SK-N-SH (cell line): Measurements from ENCODE around the gene PLIN4. TPM values are rescaled to one million over a fixed set of nuclear protein-coding genes. Genes with fewer than 3 reads are reported as not detected.
A peak's percentile ranks its signal among the peaks of the same experiment; 100 is the strongest.

ENCODE experiments used
- CTCF ChIA-PET: fragments of 300-600, 350-600 bp; formaldehyde crosslinking; extraction: SDS; loops from one replicate; lab custom pipeline; 2021; lab: Yijun Ruan, JAX
- POLR2A ChIA-PET: fragments of 350-600 bp; sonication (Branson Sonifier 250); formaldehyde crosslinking; extraction: SDS; loops from one replicate; lab custom pipeline; 2020; ENCODE audit warnings: antibody characterized with exemption, inconsistent platforms; lab: Yijun Ruan, JAX
- DNase-seq: peaks from one replicate; pipeline ENCODE4 v3.0.0; 2012
- H2AFZ ChIP-seq: fragments of 200-600 bp; sonication (generic); 2 replicates; pipeline ENCODE4 v1.8.1; 2016; ENCODE audit warnings: antibody characterized with exemption, mild to moderate bottlenecking, low read depth
- H3F3A ChIP-seq: fragments of 200-600 bp; sonication (generic); replicated peaks from 2 replicates; pipeline ENCODE3; 2016; ENCODE audit warnings: antibody characterized with exemption, mild to moderate bottlenecking; ENCODE audit not compliant: insufficient read depth
- H3K27ac ChIP-seq, 2 experiments: fragments of 200-500 bp in 1 of 2; fragments of 200-600 bp in 1 of 2; sonication (Bioruptor generic) in 1 of 2; sonication (generic), shearing (Covaris generic) in 1 of 2; 2 replicates each; pipeline versions ENCODE4 v1.5.1 to v1.6.1; 2014 to 2016; ENCODE audit warnings: low read depth in 2 of 2, inconsistent platforms in 1 of 2, low read length in 1 of 2, mild to moderate bottlenecking in 1 of 2, mixed read lengths in 1 of 2
- H3K27me3 ChIP-seq: fragments of 200-600 bp; sonication (generic), shearing (Covaris generic); 2 replicates; pipeline ENCODE4 v1.6.1; 2016; ENCODE audit warnings: mixed run types; ENCODE audit not compliant: insufficient read depth
- H3K36me3 ChIP-seq, 2 experiments: fragments of 200-500 bp in 1 of 2; fragments of 200-600 bp in 1 of 2; sonication (Bioruptor generic) in 1 of 2; sonication (generic) in 1 of 2; replicated peaks in 1 of 2; 2 replicates each; pipeline versions ENCODE3 to v1.5.1; 2014 to 2016; ENCODE audit warnings: low read length in 1 of 2, mild to moderate bottlenecking in 1 of 2; ENCODE audit not compliant: insufficient read depth in 2 of 2, control insufficient read depth in 1 of 2
- H3K4me1 ChIP-seq, 2 experiments: fragments of 200-500 bp in 1 of 2; fragments of 200-600 bp in 1 of 2; sonication (Bioruptor generic) in 1 of 2; sonication (generic), shearing (Covaris generic) in 1 of 2; 2 replicates each; pipeline versions ENCODE4 v1.5.1 to v1.6.1; 2014 to 2016; ENCODE audit warnings: low read depth in 1 of 2, low read length in 1 of 2, mixed run types in 1 of 2; ENCODE audit not compliant: insufficient read depth in 2 of 2, control insufficient read depth in 1 of 2
- H3K4me2 ChIP-seq: fragments of 200-600 bp; sonication (generic), shearing (Covaris generic); 2 replicates; pipeline ENCODE4 v1.6.1; 2017; ENCODE audit warnings: mixed run types
- H3K4me3 ChIP-seq, 2 experiments: fragments of 200-500 bp in 1 of 2; fragments of 200-600 bp in 1 of 2; sonication (Bioruptor generic) in 1 of 2; sonication (generic), shearing (Covaris generic) in 1 of 2; 2 replicates each; pipeline versions ENCODE4 v1.5.1 to v1.8.1; 2014 to 2016; ENCODE audit warnings: low read depth in 2 of 2, inconsistent platforms in 1 of 2, low read length in 1 of 2, mild to moderate bottlenecking in 1 of 2, mixed read lengths in 1 of 2, moderate library complexity in 1 of 2
- H3K79me2 ChIP-seq: fragments of 200-600 bp; sonication (generic); 2 replicates; pipeline ENCODE4 v1.8.1; 2017; ENCODE audit warnings: mild to moderate bottlenecking; ENCODE audit not compliant: insufficient read depth
- H3K9ac ChIP-seq: fragments of 200-600 bp; sonication (generic); 2 replicates; pipeline ENCODE4 v1.6.1; 2017; ENCODE audit warnings: mixed run types
- H3K9me2 ChIP-seq: fragments of 200-600 bp; sonication (generic); 2 replicates; pipeline ENCODE4 v1.6.1; 2017; ENCODE audit warnings: mixed run types
- H3K9me3 ChIP-seq: fragments of 200-600 bp; sonication (generic); 2 replicates; pipeline ENCODE4 v1.6.1; 2017; ENCODE audit warnings: mixed run types, mild to moderate bottlenecking, moderate library complexity
- H4K20me1 ChIP-seq: fragments of 200-600 bp; sonication (generic); 2 replicates; pipeline ENCODE4 v1.6.1; 2017; ENCODE audit warnings: mild to moderate bottlenecking, mixed run types; ENCODE audit not compliant: insufficient read depth
- EP300 ChIP-seq, 2 experiments: IDR thresholded peaks; 2 replicates each; pipeline versions ENCODE4 v1.4.0 to v1.6.1; 2012; ENCODE audit warnings: borderline replicate concordance in 1 of 2, low read depth in 1 of 2, low read length in 1 of 2
- FOXJ3 ChIP-seq: sonication (generic); formaldehyde crosslinking; IDR thresholded peaks from 2 replicates; pipeline ENCODE4 v1.5.1; 2020; ENCODE audit warnings: mild to moderate bottlenecking, missing genetic modification reagents
- FOXM1 ChIP-seq: IDR thresholded peaks from 2 replicates; pipeline ENCODE4 v1.4.0; 2012; ENCODE audit warnings: low read depth, mild to moderate bottlenecking
- GATA2 ChIP-seq: sonication (generic); formaldehyde crosslinking; IDR thresholded peaks from 2 replicates; pipeline ENCODE4 v1.5.0; 2020; ENCODE audit warnings: mild to moderate bottlenecking, missing genetic modification reagents
- MEF2A ChIP-seq: IDR thresholded peaks from 2 replicates; pipeline ENCODE4 v1.4.0; 2012; ENCODE audit warnings: low read depth, borderline replicate concordance
- NRF1 ChIP-seq: IDR thresholded peaks from 2 replicates; pipeline ENCODE4 v1.6.1; 2012; ENCODE audit warnings: low read depth, mild to moderate bottlenecking, low read length
- POLR2AphosphoS5 ChIP-seq: IDR thresholded peaks from 2 replicates; pipeline ENCODE4 v1.6.1; 2012; ENCODE audit warnings: low read depth, low read length
- RAD21 ChIP-seq: IDR thresholded peaks from 2 replicates; pipeline ENCODE4 v1.6.1; 2012; ENCODE audit warnings: mild to moderate bottlenecking, low read length
- RCOR1 ChIP-seq: fragments of 150-350 bp; IDR thresholded peaks from 2 replicates; pipeline ENCODE4 v1.6.1; 2017; ENCODE audit warnings: antibody characterized with exemption, low read length
- RXRA ChIP-seq: IDR thresholded peaks from 2 replicates; pipeline ENCODE4 v1.4.0; 2012; ENCODE audit warnings: low read depth, mild to moderate bottlenecking, borderline replicate concordance
- SMC3 ChIP-seq: IDR thresholded peaks from 2 replicates; pipeline ENCODE4 v1.6.1; 2012; ENCODE audit warnings: low read depth, low read length, improper control_type of control experiment
- TAF1 ChIP-seq: IDR thresholded peaks from 2 replicates; pipeline ENCODE4 v1.6.1; 2012; ENCODE audit warnings: low read depth, mild to moderate bottlenecking, low read length, moderate library complexity, borderline replicate concordance
- TCF12 ChIP-seq: IDR thresholded peaks from 2 replicates; pipeline ENCODE4 v1.4.0; 2012
- WGBS: methylation state at CpG from one replicate; pipeline ENCODE4 v1.1.6; 2017; ENCODE audit warnings: low lambda C conversion rate; 5-methylcytosine and 5-hydroxymethylcytosine counted together
- polyA plus RNA-seq, 3 experiments: library from polyadenylated mRNA; depleted of rRNA; stranded (reverse); fragments of >200 nt; gene quantifications; 2 replicates each; pipeline ENCODE4 v1.2.3, GENCODE V29; 2012
- TF ChIP-seq, protein P1 (sequence below): fragments of 200-600 bp; sonication (generic); IDR thresholded peaks from 2 replicates; pipeline ENCODE4 v1.6.1; 2017; ENCODE audit warnings: antibody characterized with exemption, mild to moderate bottlenecking, moderate library complexity
- TF ChIP-seq, protein P2 (sequence below): IDR thresholded peaks from 2 replicates; pipeline ENCODE4; 2012
- TF ChIP-seq, protein P3 (sequence below): IDR thresholded peaks from 2 replicates; pipeline ENCODE4 v1.4.0; 2012; ENCODE audit warnings: low read depth
- TF ChIP-seq, protein P4 (sequence below): IDR thresholded peaks from 2 replicates; pipeline ENCODE4 v1.4.0; 2012; ENCODE audit warnings: low read depth, borderline replicate concordance

Gene PLIN4
- polyA plus RNA-seq, 1 of the 3 experiments (the other 2 are of a cell fraction) = 0.07 TPM

DNA sequence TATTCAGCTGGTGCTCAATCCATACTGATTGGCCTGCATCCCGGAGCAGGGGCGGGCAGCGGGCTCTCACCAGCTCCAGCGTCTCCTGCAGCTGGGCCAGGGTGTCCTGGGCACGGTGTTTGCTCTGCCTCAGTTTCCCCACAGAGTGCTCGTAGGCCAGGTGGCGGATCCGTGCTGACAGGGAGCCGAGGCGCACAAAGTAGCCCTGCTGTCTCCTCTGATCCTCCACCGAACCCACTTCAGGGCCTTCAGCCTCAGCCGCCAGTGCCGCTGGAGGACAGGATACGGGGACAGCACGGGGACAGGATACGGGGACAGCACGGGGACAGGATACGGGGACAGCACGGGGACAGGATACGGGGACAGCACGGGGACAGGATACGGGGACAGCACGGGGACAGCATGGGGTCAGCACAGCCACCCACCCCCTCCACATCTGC is 7.3 kb upstream of the PLIN4 start:
- no peak for DNase-seq
- Histone ChIP-seq H3K4me1 (no peaks in the 10 kb centered on the region), H3K79me2 (no peaks in the 10 kb centered on the region), H3F3A (no peaks in the 10 kb centered on the region), H3K4me2 (no peak overlapping the region), H3K4me3 (no peak overlapping the region), H4K20me1 (no peaks in the 10 kb centered on the region), H3K36me3 (no peaks in the 10 kb centered on the region), H2AFZ (no peak overlapping the region), H3K27ac (no peak overlapping the region), H3K9ac (no peak overlapping the region), H3K27me3 (no peaks in the 10 kb centered on the region), H3K9me3 (no peaks in the 10 kb centered on the region), H3K9me2 (no peaks in the 10 kb centered on the region)
- 66% methylated on average over 16 of the region's 23 CpGs for WGBS
- ChIA-PET CTCF (interaction anchor here (0.6 to 7.2 kb wide), 26 partner anchors 9 to 430 kb away, joined by 3 to 78 read pairs (median 4); partner anchors contain the start of genes LRG1, PLIN5 and SEMA6B), POLR2A (interaction anchor here (0.6 to 0.8 kb wide), 3 partner anchors 10 to 259 kb away, joined by 3 to 4 read pairs (median 4); partner anchors contain the start of gene PLIN5)
- TF ChIP-seq, protein P1, sequence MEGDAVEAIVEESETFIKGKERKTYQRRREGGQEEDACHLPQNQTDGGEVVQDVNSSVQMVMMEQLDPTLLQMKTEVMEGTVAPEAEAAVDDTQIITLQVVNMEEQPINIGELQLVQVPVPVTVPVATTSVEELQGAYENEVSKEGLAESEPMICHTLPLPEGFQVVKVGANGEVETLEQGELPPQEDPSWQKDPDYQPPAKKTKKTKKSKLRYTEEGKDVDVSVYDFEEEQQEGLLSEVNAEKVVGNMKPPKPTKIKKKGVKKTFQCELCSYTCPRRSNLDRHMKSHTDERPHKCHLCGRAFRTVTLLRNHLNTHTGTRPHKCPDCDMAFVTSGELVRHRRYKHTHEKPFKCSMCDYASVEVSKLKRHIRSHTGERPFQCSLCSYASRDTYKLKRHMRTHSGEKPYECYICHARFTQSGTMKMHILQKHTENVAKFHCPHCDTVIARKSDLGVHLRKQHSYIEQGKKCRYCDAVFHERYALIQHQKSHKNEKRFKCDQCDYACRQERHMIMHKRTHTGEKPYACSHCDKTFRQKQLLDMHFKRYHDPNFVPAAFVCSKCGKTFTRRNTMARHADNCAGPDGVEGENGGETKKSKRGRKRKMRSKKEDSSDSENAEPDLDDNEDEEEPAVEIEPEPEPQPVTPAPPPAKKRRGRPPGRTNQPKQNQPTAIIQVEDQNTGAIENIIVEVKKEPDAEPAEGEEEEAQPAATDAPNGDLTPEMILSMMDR = no peak
- no peak for TF ChIP-seq RXRA

DNA sequence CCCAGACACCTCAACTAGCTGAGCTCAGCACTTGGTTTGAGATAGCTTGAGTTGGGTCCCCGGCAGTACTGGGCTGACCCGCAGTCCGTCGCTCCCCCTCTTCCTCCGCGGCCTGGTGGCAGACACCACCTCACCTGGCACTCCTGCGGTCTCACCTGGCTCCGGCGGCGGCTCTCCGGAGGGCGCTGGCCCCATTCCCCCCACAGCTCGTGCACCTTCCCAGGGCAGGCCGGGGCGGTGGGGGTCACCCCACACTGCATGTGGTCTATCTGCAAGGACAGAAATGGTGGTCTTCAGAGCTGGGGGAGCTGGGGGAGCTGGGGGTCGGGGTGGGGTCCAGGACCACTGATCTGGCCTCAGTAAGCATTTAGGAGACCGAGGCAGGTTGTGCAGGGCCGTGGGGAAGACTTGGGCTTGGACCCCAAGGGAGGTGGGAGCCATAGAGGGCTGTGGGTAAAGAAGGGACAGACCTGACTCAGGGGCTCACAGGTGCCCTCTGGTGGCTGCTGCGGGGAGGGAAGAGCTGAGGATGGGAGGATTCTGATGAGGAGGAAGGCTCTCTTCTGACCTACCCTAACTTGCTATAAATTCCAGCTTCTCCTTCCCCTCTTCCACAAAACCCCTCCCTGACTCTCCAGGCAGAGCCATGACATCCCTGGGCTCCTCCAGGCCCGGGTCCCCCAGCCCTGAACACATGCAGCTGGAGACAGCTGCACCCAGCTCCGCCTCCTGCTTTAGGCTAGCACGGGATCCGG is 6.7 kb upstream of the PLIN4 start:
- no peak overlapping the region for H3K27ac ChIP-seq
- H3K36me3 ChIP-seq = no peaks in the 10 kb centered on the region
- no peaks in the 10 kb centered on the region for H3K4me1 ChIP-seq
- 57% methylated on average over 20 of the region's 23 CpGs for WGBS
- POLR2A ChIA-PET = interaction anchor here (0.6 to 0.8 kb wide), 3 partner anchors 10 to 258 kb away, joined by 3 to 4 read pairs (median 4); partner anchors contain the start of gene PLIN5
- no peak overlapping the region for H3K4me2 ChIP-seq
- no peaks in the 10 kb centered on the region for H3K9me2 ChIP-seq
- TF ChIP-seq, protein P2, sequence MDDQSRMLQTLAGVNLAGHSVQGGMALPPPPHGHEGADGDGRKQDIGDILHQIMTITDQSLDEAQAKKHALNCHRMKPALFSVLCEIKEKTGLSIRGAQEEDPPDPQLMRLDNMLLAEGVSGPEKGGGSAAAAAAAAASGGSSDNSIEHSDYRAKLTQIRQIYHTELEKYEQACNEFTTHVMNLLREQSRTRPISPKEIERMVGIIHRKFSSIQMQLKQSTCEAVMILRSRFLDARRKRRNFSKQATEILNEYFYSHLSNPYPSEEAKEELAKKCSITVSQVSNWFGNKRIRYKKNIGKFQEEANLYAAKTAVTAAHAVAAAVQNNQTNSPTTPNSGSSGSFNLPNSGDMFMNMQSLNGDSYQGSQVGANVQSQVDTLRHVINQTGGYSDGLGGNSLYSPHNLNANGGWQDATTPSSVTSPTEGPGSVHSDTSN = no peak
- TF ChIP-seq FOXJ3 (CRISPR knock-in tag) = no peak
- peak; percentile 38 for TF ChIP-seq RAD21
- peak; percentile 42; the same call in 1 of the 2 replicates for TF ChIP-seq SMC3
- TF ChIP-seq FOXM1 = no peak
- TF ChIP-seq RCOR1 = peak; percentile 35; the same call in 1 of the 2 replicates
- no peak for TF ChIP-seq POLR2AphosphoS5
- TF ChIP-seq, protein P3, sequence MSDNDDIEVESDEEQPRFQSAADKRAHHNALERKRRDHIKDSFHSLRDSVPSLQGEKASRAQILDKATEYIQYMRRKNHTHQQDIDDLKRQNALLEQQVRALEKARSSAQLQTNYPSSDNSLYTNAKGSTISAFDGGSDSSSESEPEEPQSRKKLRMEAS = no peak
- TF ChIP-seq GATA2 = no peak
- TF ChIP-seq TAF1 = no peak
- TF ChIP-seq, protein P1 = peak; percentile 67
- no peak for TF ChIP-seq EP300 (IDR thresholded peaks at IDR 0.05; ENCODE audit: borderline replicate concordance in 1 of 2, low read depth in 1 of 2, low read length in 1 of 2)
- TF ChIP-seq, protein P4, sequence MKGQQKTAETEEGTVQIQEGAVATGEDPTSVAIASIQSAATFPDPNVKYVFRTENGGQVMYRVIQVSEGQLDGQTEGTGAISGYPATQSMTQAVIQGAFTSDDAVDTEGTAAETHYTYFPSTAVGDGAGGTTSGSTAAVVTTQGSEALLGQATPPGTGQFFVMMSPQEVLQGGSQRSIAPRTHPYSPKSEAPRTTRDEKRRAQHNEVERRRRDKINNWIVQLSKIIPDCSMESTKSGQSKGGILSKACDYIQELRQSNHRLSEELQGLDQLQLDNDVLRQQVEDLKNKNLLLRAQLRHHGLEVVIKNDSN = no peak
- no peak for TF ChIP-seq MEF2A
- no peak for TF ChIP-seq NRF1
- TF ChIP-seq TCF12 = no peak
- H3K9ac ChIP-seq = no peak overlapping the region
- no peaks in the 10 kb centered on the region for H4K20me1 ChIP-seq
- no peaks in the 10 kb centered on the region for H3F3A ChIP-seq
- H3K4me3 ChIP-seq = no peak overlapping the region
- no peaks in the 10 kb centered on the region for H3K27me3 ChIP-seq
- no peaks in the 10 kb centered on the region for H3K9me3 ChIP-seq
- CTCF ChIA-PET = interaction anchor here (0.6 to 7.2 kb wide), 32 partner anchors 10 to 431 kb away, joined by 3 to 78 read pairs (median 4); partner anchors contain the start of genes LRG1, PLIN5 and SEMA6B
- no peak overlapping the region for H2AFZ ChIP-seq
- DNase-seq = peak; percentile 79
- H3K79me2 ChIP-seq = no peaks in the 10 kb centered on the region
